SJSA1 (cell line): ENCODE data around the gene ELAVL2. TPM values are rescaled to one million over a fixed set of nuclear protein-coding genes. Genes with fewer than 3 reads are reported as not detected.
A peak's percentile ranks its signal among the peaks of the same experiment; 100 is the strongest.

Experiments
- DNase-seq, 2 experiments: peaks; one replicate each; pipeline ENCODE4 v3.0.0-alpha.2; 2015 to 2020; ENCODE audit warnings: low spot score in 2 of 2, low read depth in 1 of 2
- H3K27ac ChIP-seq: fragments of 250-450 bp; sonication (Bioruptor Pico); 2 replicates; pipeline ENCODE4 v1.5.1; 2020; ENCODE audit warnings: mild to moderate bottlenecking, moderate library complexity
- H3K27me3 ChIP-seq: fragments of 250-450 bp; sonication (Bioruptor Pico); replicated peaks from 2 replicates; pipeline ENCODE4 v1.5.1; 2020; ENCODE audit warnings: mild to moderate bottlenecking, moderate library complexity
- H3K36me3 ChIP-seq: fragments of 250-450 bp; sonication (Bioruptor Pico); 2 replicates; pipeline ENCODE4 v1.5.1; 2020; ENCODE audit warnings: mild to moderate bottlenecking
- H3K4me1 ChIP-seq: fragments of 250-450 bp; sonication (Bioruptor Pico); replicated peaks from 2 replicates; pipeline ENCODE4 v1.6.1; 2021; ENCODE audit warnings: mild to moderate bottlenecking
- H3K4me3 ChIP-seq: fragments of 250-450 bp; sonication (Bioruptor Pico); 2 replicates; pipeline ENCODE4 v1.5.1; 2020; ENCODE audit warnings: mild to moderate bottlenecking
- H3K9me3 ChIP-seq: fragments of 250-450 bp; sonication (Bioruptor Pico); replicated peaks from 2 replicates; pipeline ENCODE4 v1.5.1; 2020; ENCODE audit warnings: mild to moderate bottlenecking
- total RNA-seq: library from RNA; depleted of rRNA; stranded (reverse); fragments of >200 nt; shearing (Covaris generic); gene quantifications from 2 replicates; pipeline ENCODE4 v1.2.3, GENCODE V29; 2014

The ELAVL2 gene
- total RNA-seq, 1 experiment from 2014 or later = 0.08 TPM

- no peak for DNase-seq
- Histone ChIP-seq H3K4me3 (peak overlapping the region; percentile 26), H3K27me3 (no peaks in the 10 kb centered on the region), H3K9me3 (no peaks in the 10 kb centered on the region), H3K27ac (no peak overlapping the region), H3K4me1 (no peaks in the 10 kb centered on the region), H3K36me3 (no peaks in the 10 kb centered on the region)
Measured at GRCh38 chr9:23825700-23826099, 340 bp downstream of the ELAVL2 start.

GRCh38 chr9:23824830-23825591, 1.0 kb downstream of the ELAVL2 start:
- Histone ChIP-seq H3K27ac (no peak overlapping the region), H3K9me3 (no peaks in the 10 kb centered on the region), H3K27me3 (no peaks in the 10 kb centered on the region), H3K36me3 (no peaks in the 10 kb centered on the region), H3K4me1 (no peaks in the 10 kb centered on the region), H3K4me3 (peak overlapping the region; percentile 26; the same call in 1 of the 2 replicates)
- no peak for DNase-seq

- Histone ChIP-seq H3K4me1 (no peaks in the 10 kb centered on the region), H3K27ac (no peak overlapping the region), H3K4me3 (no peak overlapping the region), H3K36me3 (no peaks in the 10 kb centered on the region), H3K27me3 (no peaks in the 10 kb centered on the region), H3K9me3 (no peaks in the 10 kb centered on the region)
- no peak for DNase-seq
Measured at GRCh38 chr9:23823986-23824829, 1.8 kb downstream of the ELAVL2 start.

- no peaks in the 10 kb centered on the region for H3K4me1 ChIP-seq
- H3K36me3 ChIP-seq = no peaks in the 10 kb centered on the region
- no peak overlapping the region for H3K27ac ChIP-seq
- DNase-seq = no peak
- no peak overlapping the region for H3K4me3 ChIP-seq
- H3K27me3 ChIP-seq = no peaks in the 10 kb centered on the region
- no peaks in the 10 kb centered on the region for H3K9me3 ChIP-seq
Measured at GRCh38 chr9:23823269-23823668, 2.8 kb downstream of the ELAVL2 start.

- H3K27me3 ChIP-seq = no peaks in the 10 kb centered on the region
- H3K4me1 ChIP-seq = no peaks in the 10 kb centered on the region
- no peaks in the 10 kb centered on the region for H3K36me3 ChIP-seq
- H3K4me3 ChIP-seq = no peak overlapping the region
- H3K27ac ChIP-seq = no peak overlapping the region
- no peaks in the 10 kb centered on the region for H3K9me3 ChIP-seq
- DNase-seq = no peak
Measured at GRCh38 chr9:23822261-23823169, 3.5 kb downstream of the ELAVL2 start.

- Histone ChIP-seq H3K4me3 (peak overlapping the region; percentile 18; the same call in 1 of the 2 replicates), H3K4me1 (no peaks in the 10 kb centered on the region), H3K27me3 (no peaks in the 10 kb centered on the region), H3K9me3 (no peaks in the 10 kb centered on the region), H3K36me3 (no peaks in the 10 kb centered on the region), H3K27ac (no peak overlapping the region)
- no peak for DNase-seq
Measured at GRCh38 chr9:23821375-23822181, 4.5 kb downstream of the ELAVL2 start.

GRCh38 chr9:23820451-23821374, 5.3 kb downstream of the ELAVL2 start:
- Histone ChIP-seq H3K36me3 (no peaks in the 10 kb centered on the region), H3K4me3 (no peak overlapping the region), H3K27me3 (no peaks in the 10 kb centered on the region), H3K9me3 (no peaks in the 10 kb centered on the region), H3K4me1 (no peaks in the 10 kb centered on the region), H3K27ac (no peak overlapping the region)
- DNase-seq = no peak

- Histone ChIP-seq H3K27me3 (no peaks in the 10 kb centered on the region), H3K36me3 (no peaks in the 10 kb centered on the region), H3K4me3 (no peak overlapping the region), H3K4me1 (no peaks in the 10 kb centered on the region), H3K9me3 (no peaks in the 10 kb centered on the region), H3K27ac (no peak overlapping the region)
- no peak for DNase-seq
Measured at GRCh38 chr9:23819403-23819802, 6.6 kb downstream of the ELAVL2 start.

GRCh38 chr9:23814243-23814642, 11.8 kb downstream of the ELAVL2 start:
- no peaks in the 10 kb centered on the region for H3K4me1 ChIP-seq

GRCh38 chr9:23812673-23813072, 13.4 kb downstream of the ELAVL2 start:
- no peak for DNase-seq
- Histone ChIP-seq H3K27me3 (no peaks in the 10 kb centered on the region), H3K27ac (no peak overlapping the region), H3K36me3 (no peaks in the 10 kb centered on the region), H3K4me1 (no peaks in the 10 kb centered on the region), H3K9me3 (no peaks in the 10 kb centered on the region), H3K4me3 (no peak overlapping the region)

More at GRCh38 chr9:23814243-23814642, 11.8 kb downstream of the ELAVL2 start:
- Histone ChIP-seq H3K36me3 (no peaks in the 10 kb centered on the region), H3K27me3 (no peaks in the 10 kb centered on the region), H3K9me3 (no peaks in the 10 kb centered on the region), H3K27ac (no peak overlapping the region), H3K4me3 (no peak overlapping the region)
- DNase-seq = no peak

GRCh38 chr9:23811633-23812032, 14.4 kb downstream of the ELAVL2 start:
- DNase-seq = no peak
- no peak overlapping the region for H3K27ac ChIP-seq
- H3K4me1 ChIP-seq = no peaks in the 10 kb centered on the region
- H3K9me3 ChIP-seq = no peaks in the 10 kb centered on the region
- H3K4me3 ChIP-seq = no peak overlapping the region
- no peaks in the 10 kb centered on the region for H3K36me3 ChIP-seq
- H3K27me3 ChIP-seq = no peaks in the 10 kb centered on the region

- Histone ChIP-seq H3K27me3 (no peaks in the 10 kb centered on the region), H3K36me3 (no peaks in the 10 kb centered on the region)
Measured at GRCh38 chr9:23803216-23803615, 22.8 kb downstream of the ELAVL2 start.

More at GRCh38 chr9:23803216-23803615, 22.8 kb downstream of the ELAVL2 start:
- no peak overlapping the region for H3K4me3 ChIP-seq
- no peak for DNase-seq
- no peak overlapping the region for H3K27ac ChIP-seq
- H3K4me1 ChIP-seq = no peaks in the 10 kb centered on the region
- H3K9me3 ChIP-seq = no peaks in the 10 kb centered on the region
